Vagina (tissue), 2 donors: ENCODE results near the gene CEP89. TPM values are rescaled to one million over a fixed set of nuclear protein-coding genes. Genes with fewer than 3 reads are reported as not detected.

Source experiments
- DNase-seq, 2 donors: peaks; one replicate each; pipeline ENCODE4 v3.0.0-alpha.2; 2017; ENCODE audit errors: extremely low spot score in 2 of 2
- H3K27ac ChIP-seq: fragments of 200-600 bp; sonication (generic); one replicate; pipeline ENCODE4 v1.5.1; 2019
- H3K27me3 ChIP-seq: fragments of 200-600 bp; sonication (generic); one replicate; pipeline ENCODE4 v1.5.1; 2019
- H3K36me3 ChIP-seq, 2 donors: fragments of 200-600 bp; sonication (generic); one replicate each; pipeline ENCODE4 v1.5.1; 2017 to 2019
- H3K4me1 ChIP-seq: fragments of 200-600 bp; sonication (generic); one replicate; pipeline ENCODE4 v1.5.1; 2019
- H3K4me3 ChIP-seq, 2 donors: fragments of 200-600 bp; sonication (generic); 1 replicate in 1 of 2; 2 replicates in 1 of 2; pipeline ENCODE4 v1.5.1; 2016 to 2019
- H3K9me3 ChIP-seq: fragments of 200-600 bp; sonication (generic); one replicate; pipeline ENCODE4 v1.5.1; 2019
- CTCF ChIP-seq, 3 experiments: fragments of 450-650 bp in 2 of 3; fragments of 200-600 bp in 1 of 3; sonication (generic) in 1 of 3; IDR thresholded peaks; one replicate each; pipeline ENCODE4 v1.5.1; 2017 to 2019; ENCODE audit warnings: antibody characterized with exemption in 3 of 3, mild to moderate bottlenecking in 2 of 3, moderate library complexity in 2 of 3
- POLR2A ChIP-seq, 2 donors: fragments of 450-650 bp; IDR thresholded peaks; one replicate each; pipeline ENCODE4 v1.6.1; 2017; ENCODE audit warnings: antibody characterized with exemption in 2 of 2, mild to moderate bottlenecking in 2 of 2, moderate library complexity in 2 of 2
- POLR2AphosphoS5 ChIP-seq, 2 donors: sonication (generic); formaldehyde crosslinking; IDR thresholded peaks; one replicate each; pipeline ENCODE4 v1.9.0; 2017; ENCODE audit warnings: antibody characterized with exemption in 2 of 2, mild to moderate bottlenecking in 2 of 2, low read depth in 1 of 2; ENCODE audit not compliant: insufficient read depth in 1 of 2
- intact Hi-C: fragments of 100-400 bp; cut with DNase I; formaldehyde crosslinking; loops from one replicate; pipeline ENCODE4 v1.15.1; 2023
- total RNA-seq: library from RNA; depleted of rRNA; stranded (reverse); fragments of >200 nt; gene quantifications from one replicate; pipeline ENCODE4 v1.2.3, GENCODE V29; 2016

CEP89 gene
- total RNA-seq, 1 donor from 2014 or later, result 12.0 TPM

- intact Hi-C loops, result no loop called here
- Histone ChIP-seq H3K4me3 (no peak overlapping the region), H3K27ac (no peak overlapping the region), H3K27me3 (no peaks in the 10 kb centered on the region), H3K36me3 (peaks cover 0 to 57% of the 10 kb centered on the region in 2 donors), H3K9me3 (no peaks in the 10 kb centered on the region), H3K4me1 (no peaks in the 10 kb centered on the region)
- DNase-seq, result no peak
- TF ChIP-seq POLR2A (IDR thresholded peaks at IDR 0.05) (no peak), CTCF (IDR thresholded peaks at IDR 0.05) (no peak), POLR2AphosphoS5 (IDR thresholded peaks at IDR 0.05; ENCODE audit: insufficient read depth in 1 of 2, low read depth in 1 of 2) (no peak)
Measured at GRCh38 chr19:32935629-32936028, 36.1 kb downstream of the CEP89 start.

GRCh38 chr19:32933571-32933970, 38.2 kb downstream of the CEP89 start:
- no peak for DNase-seq
- Histone ChIP-seq H3K4me1 (no peaks in the 10 kb centered on the region), H3K4me3 (no peak overlapping the region), H3K9me3 (no peaks in the 10 kb centered on the region), H3K36me3 (peaks cover 0 to 71% of the 10 kb centered on the region in 2 donors), H3K27me3 (no peaks in the 10 kb centered on the region), H3K27ac (no peak overlapping the region)
- intact Hi-C loops, result no loop called here
- TF ChIP-seq CTCF (IDR thresholded peaks at IDR 0.05) (no peak), POLR2AphosphoS5 (IDR thresholded peaks at IDR 0.05; ENCODE audit: insufficient read depth in 1 of 2, low read depth in 1 of 2) (no peak), POLR2A (IDR thresholded peaks at IDR 0.05) (no peak)

- no peak for DNase-seq
- H3K36me3 ChIP-seq, result peaks cover 0 to 58% of the 10 kb centered on the region in 2 donors
- H3K27ac ChIP-seq, result no peak overlapping the region
- intact Hi-C loops, result no loop called here
- TF ChIP-seq POLR2AphosphoS5 (IDR thresholded peaks at IDR 0.05; ENCODE audit: insufficient read depth in 1 of 2, low read depth in 1 of 2), result no peak
- no peak for TF ChIP-seq CTCF (IDR thresholded peaks at IDR 0.05)
- no peak for TF ChIP-seq POLR2A (IDR thresholded peaks at IDR 0.05)
- H3K4me1 ChIP-seq, result no peaks in the 10 kb centered on the region
- no peaks in the 10 kb centered on the region for H3K9me3 ChIP-seq
- H3K4me3 ChIP-seq, result no peak overlapping the region
- no peaks in the 10 kb centered on the region for H3K27me3 ChIP-seq
Measured at GRCh38 chr19:32930567-32930966, 41.2 kb downstream of the CEP89 start.

GRCh38 chr19:32928806-32929205, 43.0 kb downstream of the CEP89 start:
- intact Hi-C loops, result no loop called here
- Histone ChIP-seq H3K27me3 (no peaks in the 10 kb centered on the region), H3K4me3 (no peak overlapping the region), H3K4me1 (no peaks in the 10 kb centered on the region), H3K36me3 (peaks cover 0 to 66% of the 10 kb centered on the region in 2 donors), H3K27ac (no peak overlapping the region), H3K9me3 (no peaks in the 10 kb centered on the region)
- no peak for DNase-seq
- TF ChIP-seq CTCF (IDR thresholded peaks at IDR 0.05) (no peak), POLR2AphosphoS5 (IDR thresholded peaks at IDR 0.05; ENCODE audit: insufficient read depth in 1 of 2, low read depth in 1 of 2) (no peak), POLR2A (IDR thresholded peaks at IDR 0.05) (no peak)

- H3K4me3 ChIP-seq, result no peak overlapping the region
- intact Hi-C loops, result no loop called here
- H3K36me3 ChIP-seq, result peaks cover 0 to 60% of the 10 kb centered on the region in 2 donors
Measured at GRCh38 chr19:32924200-32924599, 47.6 kb downstream of the CEP89 start.

More at GRCh38 chr19:32924200-32924599, 47.6 kb downstream of the CEP89 start:
- Histone ChIP-seq H3K27me3 (no peaks in the 10 kb centered on the region), H3K4me1 (no peaks in the 10 kb centered on the region), H3K27ac (no peak overlapping the region), H3K9me3 (no peaks in the 10 kb centered on the region)
- DNase-seq, result no peak
- TF ChIP-seq POLR2A (IDR thresholded peaks at IDR 0.05) (no peak), POLR2AphosphoS5 (IDR thresholded peaks at IDR 0.05; ENCODE audit: insufficient read depth in 1 of 2, low read depth in 1 of 2) (no peak), CTCF (IDR thresholded peaks at IDR 0.05) (no peak)
